ENCODE data around the gene GOT2.

- TF ChIP-seq CTCF (IDR thresholded peaks at IDR 0.05; ENCODE audit: insufficient read depth, low read depth, low read length) (peak; percentile 67), EZH2 (IDR thresholded peaks at IDR 0.05; ENCODE audit: insufficient read depth, low read length) (no peak)
Observed at GRCh38 chr16:58755989-58756649, 22.0 kb upstream of the GOT2 start.
